ENCODE results near the gene BTBD17.

Gene BTBD17

DNA sequence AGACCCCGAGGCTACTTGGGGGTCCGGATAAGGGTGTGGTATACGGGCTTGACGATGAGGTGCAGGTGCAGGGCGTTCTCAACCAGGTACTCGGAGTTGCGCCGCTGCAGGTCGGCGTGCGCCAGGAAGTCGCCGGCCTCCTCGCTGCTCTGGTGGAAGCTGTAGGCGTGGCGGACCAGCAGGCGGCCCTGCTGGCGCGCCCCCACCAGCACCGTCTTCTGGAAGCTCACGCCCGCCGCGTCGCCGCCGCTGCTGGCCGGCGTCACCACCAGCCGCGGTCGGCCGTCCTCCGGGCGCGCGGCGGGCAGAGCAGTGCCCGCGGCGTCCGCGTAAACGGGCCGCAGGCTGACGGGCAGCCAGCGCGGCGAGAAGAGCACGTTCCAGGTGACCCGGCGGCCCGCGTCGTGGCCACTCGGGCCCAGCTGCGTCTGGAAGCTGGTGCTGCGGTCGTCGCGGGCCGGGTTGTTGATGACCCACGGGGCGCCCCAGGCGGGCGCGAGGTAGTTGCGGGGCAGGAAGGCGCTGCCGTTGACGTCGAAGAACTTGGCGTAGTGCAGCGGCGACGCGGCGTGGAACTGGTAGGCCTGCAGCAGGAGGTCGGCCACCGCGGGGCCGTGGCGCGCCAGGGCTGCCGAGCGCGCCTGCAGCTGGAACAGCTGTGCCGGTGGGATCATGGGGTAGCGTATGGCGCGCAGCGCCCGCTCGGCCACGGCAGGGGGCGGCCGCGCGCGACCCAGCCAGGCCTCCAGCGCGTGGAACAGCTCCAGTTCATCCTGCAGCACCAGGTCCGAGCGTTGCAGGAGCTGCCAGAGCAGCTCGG lies 4.8 kb downstream of the BTBD17 start:
- H3K27ac ChIP-seq (ENCODE audit: low read depth, low read length), result no peak overlapping the region
- WGBS, result 2% methylated on average over 105 of the region's 105 CpGs
- H3K27me3 ChIP-seq (ENCODE audit: insufficient read depth, low read length), result peaks cover 71% of the 10 kb centered on the region
- H3K36me3 ChIP-seq (ENCODE audit: insufficient read depth, low read length), result no peaks in the 10 kb centered on the region
- H3K9ac ChIP-seq (ENCODE audit: low read depth, low read length), result no peak overlapping the region
- no peaks in the 10 kb centered on the region for H3K9me3 ChIP-seq (ENCODE audit: insufficient read depth, low read depth, low read length)
- H3K4me1 ChIP-seq (ENCODE audit: insufficient read depth, low read length), result peaks cover 9% of the 10 kb centered on the region
- H3K4me3 ChIP-seq (ENCODE audit: low read length), result peak overlapping the region; percentile 51

DNA sequence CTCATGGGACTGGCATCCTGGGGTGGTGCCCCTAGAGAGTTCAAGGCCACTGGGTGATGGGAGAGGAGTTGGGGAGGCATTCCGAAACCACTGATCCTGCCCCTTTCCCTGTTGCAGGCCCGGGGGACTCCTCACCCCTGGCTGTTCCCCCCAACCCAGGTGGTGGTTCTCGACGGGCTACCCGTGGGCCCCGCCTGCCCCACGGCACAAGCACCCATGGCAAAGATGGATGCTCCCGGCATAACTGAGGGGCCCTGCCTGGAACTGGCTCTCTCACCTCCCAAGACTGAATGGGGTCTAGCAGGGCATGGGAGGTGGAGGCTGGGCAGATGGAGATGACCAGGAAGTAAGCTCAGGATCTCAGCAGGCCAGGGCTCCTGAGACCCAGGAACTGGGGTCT lies 6.6 kb downstream of the BTBD17 start:
- peaks cover 89% of the 10 kb centered on the region for H3K27me3 ChIP-seq (ENCODE audit: insufficient read depth, low read length)
- no peak overlapping the region for H3K9ac ChIP-seq (ENCODE audit: low read depth, low read length)
- H3K4me1 ChIP-seq (ENCODE audit: insufficient read depth, low read length), result no peaks in the 10 kb centered on the region
- H3K36me3 ChIP-seq (ENCODE audit: insufficient read depth, low read length), result no peaks in the 10 kb centered on the region
- H3K27ac ChIP-seq (ENCODE audit: low read depth, low read length), result no peak overlapping the region
- H3K4me3 ChIP-seq (ENCODE audit: low read length), result no peak overlapping the region
- 81% methylated on average over 8 of the region's 8 CpGs for WGBS
- H3K9me3 ChIP-seq (ENCODE audit: insufficient read depth, low read depth, low read length), result no peaks in the 10 kb centered on the region

DNA sequence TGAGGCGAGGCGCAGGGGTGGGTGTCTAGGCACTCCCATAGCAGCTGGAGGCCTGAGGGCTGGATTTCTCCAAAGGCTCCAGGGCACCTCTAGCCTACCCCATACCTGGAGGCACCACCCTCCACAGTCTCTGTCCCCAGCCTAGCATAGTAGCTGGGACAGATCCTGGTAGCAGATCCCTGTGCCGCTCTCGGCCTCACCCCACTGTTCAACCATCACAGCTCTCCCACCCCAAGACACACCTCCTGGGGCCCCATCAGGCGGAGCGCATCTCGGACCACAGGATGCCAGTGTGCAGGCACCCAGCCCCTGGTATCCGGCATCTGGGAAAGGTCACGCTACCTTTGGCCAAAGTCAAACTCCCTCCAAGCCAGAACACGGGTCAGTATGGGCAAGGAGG lies 7.1 kb downstream of the BTBD17 start:
- Histone ChIP-seq H3K9me3 (ENCODE audit: insufficient read depth, low read depth, low read length) (no peaks in the 10 kb centered on the region), H3K27me3 (ENCODE audit: insufficient read depth, low read length) (peaks cover 91% of the 10 kb centered on the region), H3K4me3 (ENCODE audit: low read length) (no peak overlapping the region), H3K36me3 (ENCODE audit: insufficient read depth, low read length) (no peaks in the 10 kb centered on the region), H3K9ac (ENCODE audit: low read depth, low read length) (no peak overlapping the region), H3K27ac (ENCODE audit: low read depth, low read length) (no peak overlapping the region), H3K4me1 (ENCODE audit: insufficient read depth, low read length) (no peaks in the 10 kb centered on the region)
- WGBS, result 90% methylated on average over 10 of the region's 10 CpGs

DNA sequence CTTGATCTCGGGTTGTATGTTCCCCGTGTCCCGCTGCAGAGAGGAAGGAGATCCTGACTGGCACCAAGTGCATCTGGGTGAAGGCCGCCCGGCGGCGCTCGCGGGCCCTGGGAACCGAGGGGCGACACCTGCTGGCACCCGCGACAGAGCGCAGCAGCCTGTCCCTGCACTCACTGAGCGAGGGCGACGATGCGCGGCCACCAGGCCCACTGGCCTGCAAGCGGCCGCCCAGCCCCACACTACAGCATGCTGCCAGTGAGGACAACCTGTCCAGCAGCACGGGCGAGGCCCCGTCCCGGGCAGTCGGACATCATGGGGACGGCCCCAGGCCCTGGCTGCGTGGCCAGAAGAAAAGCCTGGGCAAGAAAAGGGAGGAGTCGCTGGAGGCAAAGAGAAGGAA lies 7.5 kb downstream of the BTBD17 start:
- Histone ChIP-seq H3K27ac (ENCODE audit: low read depth, low read length) (no peak overlapping the region), H3K36me3 (ENCODE audit: insufficient read depth, low read length) (no peaks in the 10 kb centered on the region), H3K9me3 (ENCODE audit: insufficient read depth, low read depth, low read length) (no peaks in the 10 kb centered on the region), H3K4me3 (ENCODE audit: low read length) (no peak overlapping the region), H3K9ac (ENCODE audit: low read depth, low read length) (no peak overlapping the region), H3K27me3 (ENCODE audit: insufficient read depth, low read length) (peaks cover 91% of the 10 kb centered on the region), H3K4me1 (ENCODE audit: insufficient read depth, low read length) (no peaks in the 10 kb centered on the region)
- 13% methylated on average over 29 of the region's 29 CpGs for WGBS

DNA sequence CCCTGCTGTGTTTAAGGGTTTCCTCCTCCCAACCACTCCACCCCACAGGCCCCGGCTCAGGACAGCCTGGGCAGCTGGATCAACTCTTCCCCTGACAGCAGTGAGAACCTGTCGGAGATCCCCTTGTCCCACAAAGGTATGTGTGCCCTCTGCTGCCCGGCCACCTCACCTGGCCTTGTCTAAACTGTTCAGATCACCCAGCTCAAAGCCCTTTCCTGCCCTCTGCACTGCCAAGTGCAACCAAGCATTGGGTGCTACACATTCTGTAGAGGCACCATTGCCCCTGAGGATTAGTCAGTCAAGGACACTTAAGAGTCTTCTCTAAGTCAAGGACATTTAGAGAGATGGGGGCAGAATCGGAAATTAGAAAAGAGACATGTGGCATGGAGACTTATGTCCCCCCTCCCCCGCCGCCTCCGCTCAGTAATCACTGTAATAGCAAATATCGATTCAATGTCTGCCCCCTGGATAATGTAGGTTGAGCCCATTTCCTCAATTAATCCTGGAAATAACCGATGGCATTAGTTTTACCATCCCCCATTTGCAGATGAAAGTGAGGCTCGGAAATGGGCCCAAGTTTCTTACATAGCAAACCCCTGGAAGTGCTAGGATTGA lies 8.1 kb downstream of the BTBD17 start:
- Histone ChIP-seq H3K4me1 (ENCODE audit: insufficient read depth, low read length) (no peaks in the 10 kb centered on the region), H3K27me3 (ENCODE audit: insufficient read depth, low read length) (peaks cover 90% of the 10 kb centered on the region), H3K27ac (ENCODE audit: low read depth, low read length) (no peak overlapping the region), H3K9ac (ENCODE audit: low read depth, low read length) (no peak overlapping the region), H3K9me3 (ENCODE audit: insufficient read depth, low read depth, low read length) (no peaks in the 10 kb centered on the region), H3K36me3 (ENCODE audit: insufficient read depth, low read length) (no peaks in the 10 kb centered on the region), H3K4me3 (ENCODE audit: low read length) (no peak overlapping the region)
- WGBS, result 85% methylated on average over 10 of the region's 10 CpGs

DNA sequence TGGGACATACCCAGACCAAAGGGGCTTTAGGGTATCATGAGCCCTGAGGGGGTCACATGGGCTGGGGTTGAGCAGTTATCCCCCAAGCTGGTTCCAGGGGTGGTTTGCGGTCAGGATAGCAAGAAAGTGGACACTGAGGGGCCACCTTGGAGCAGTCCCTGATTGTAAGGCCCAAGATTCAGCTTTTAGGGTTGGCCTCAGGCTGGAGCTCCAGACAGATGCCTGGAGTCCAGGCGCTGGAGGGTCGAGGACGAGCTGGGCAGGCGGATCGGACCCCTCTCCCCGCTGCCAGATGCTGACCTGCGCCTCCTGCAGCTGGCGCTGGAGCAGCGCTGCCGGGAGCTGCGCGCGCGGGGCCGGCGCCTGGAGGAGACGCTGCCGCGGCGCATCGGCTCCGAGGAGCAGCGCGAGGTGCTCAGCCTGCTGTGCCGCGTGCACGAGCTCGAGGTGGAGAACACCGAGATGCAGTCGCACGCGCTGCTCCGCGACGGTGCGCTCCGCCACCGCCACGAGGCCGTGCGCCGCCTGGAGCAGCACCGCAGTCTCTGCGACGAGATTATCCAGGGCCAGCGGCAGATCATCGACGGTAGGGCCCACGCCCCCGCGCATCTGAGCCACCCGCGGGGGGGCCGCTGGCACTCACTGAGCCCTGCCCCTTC lies 10.0 kb downstream of the BTBD17 start:
- peaks cover 75% of the 10 kb centered on the region for H3K27me3 ChIP-seq (ENCODE audit: insufficient read depth, low read length)
- H3K9ac ChIP-seq (ENCODE audit: low read depth, low read length), result no peak overlapping the region
- no peaks in the 10 kb centered on the region for H3K4me1 ChIP-seq (ENCODE audit: insufficient read depth, low read length)
- no peak overlapping the region for H3K27ac ChIP-seq (ENCODE audit: low read depth, low read length)
- H3K9me3 ChIP-seq (ENCODE audit: insufficient read depth, low read depth, low read length), result no peaks in the 10 kb centered on the region
- H3K36me3 ChIP-seq (ENCODE audit: insufficient read depth, low read length), result no peaks in the 10 kb centered on the region
- peak overlapping the region; percentile 40 for H3K4me3 ChIP-seq (ENCODE audit: low read length)
- 6% methylated on average over 55 of the region's 55 CpGs for WGBS

DNA sequence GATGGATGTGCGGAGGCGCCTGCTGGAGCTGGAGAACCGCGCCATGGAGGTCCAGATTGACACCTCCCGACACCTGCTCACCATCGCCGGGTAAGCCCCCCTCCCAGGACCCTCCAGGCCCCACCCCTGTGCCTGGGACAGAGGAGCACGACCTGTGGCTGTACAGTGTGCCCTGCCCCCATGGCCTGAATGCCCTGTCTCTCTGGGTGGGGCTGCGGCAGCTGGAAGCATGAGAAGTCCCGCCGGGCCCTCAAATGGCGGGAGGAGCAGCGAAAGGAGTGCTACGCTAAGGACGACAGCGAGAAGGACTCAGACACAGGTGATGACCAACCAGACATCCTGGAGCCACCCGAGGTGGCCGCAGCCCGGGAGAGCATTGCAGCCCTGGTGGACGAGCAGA lies 11.2 kb downstream of the BTBD17 start:
- H3K27me3 ChIP-seq (ENCODE audit: insufficient read depth, low read length), result peaks cover 64% of the 10 kb centered on the region
- H3K9ac ChIP-seq (ENCODE audit: low read depth, low read length), result no peak overlapping the region
- WGBS, result 83% methylated on average over 20 of the region's 20 CpGs
- H3K4me1 ChIP-seq (ENCODE audit: insufficient read depth, low read length), result no peaks in the 10 kb centered on the region
- H3K4me3 ChIP-seq (ENCODE audit: low read length), result no peak overlapping the region
- no peak overlapping the region for H3K27ac ChIP-seq (ENCODE audit: low read depth, low read length)
- H3K36me3 ChIP-seq (ENCODE audit: insufficient read depth, low read length), result no peaks in the 10 kb centered on the region
- no peaks in the 10 kb centered on the region for H3K9me3 ChIP-seq (ENCODE audit: insufficient read depth, low read depth, low read length)

DNA sequence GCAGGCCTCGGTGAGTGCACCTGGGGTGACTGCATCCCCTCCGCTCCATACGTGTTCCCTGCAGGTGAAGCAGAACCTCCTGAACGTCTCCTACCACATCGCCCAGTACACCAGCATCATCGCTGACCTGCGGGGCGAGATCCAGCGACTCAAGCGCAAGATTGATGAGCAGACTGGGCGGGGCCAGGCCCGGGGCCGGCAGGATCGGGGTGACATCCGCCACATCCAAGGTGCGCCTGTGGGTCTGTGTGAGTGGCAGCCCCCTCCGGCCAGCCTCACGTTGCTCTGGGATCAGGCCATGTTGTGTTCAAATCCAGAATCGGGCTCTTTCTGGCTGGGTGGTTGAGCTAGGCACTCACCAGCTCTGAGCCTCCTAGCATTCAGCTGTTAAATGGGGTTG lies 12.5 kb downstream of the BTBD17 start:
- 91% methylated on average over 19 of the region's 19 CpGs for WGBS

DNA sequence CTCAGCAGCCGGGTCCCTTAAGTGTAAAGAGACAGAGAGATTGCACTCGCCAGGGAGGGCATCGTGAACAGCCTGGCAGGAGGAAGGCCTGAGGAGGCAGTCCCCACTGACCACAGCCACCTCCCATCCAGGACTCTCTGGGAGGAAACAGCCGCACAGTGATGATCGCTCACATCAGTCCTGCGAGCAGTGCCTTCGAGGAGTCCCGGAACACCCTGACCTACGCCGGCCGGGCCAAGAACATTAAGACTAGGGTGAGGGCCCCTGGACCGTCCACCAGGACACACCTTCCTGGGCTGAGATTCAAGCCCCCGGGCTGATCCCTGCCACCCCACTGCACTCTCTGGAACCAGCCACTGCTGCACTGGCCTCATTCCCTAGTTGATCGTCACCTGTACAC lies 14.0 kb downstream of the BTBD17 start:
- H3K9me3 ChIP-seq (ENCODE audit: insufficient read depth, low read depth, low read length), result no peaks in the 10 kb centered on the region
- no peak overlapping the region for H3K4me3 ChIP-seq (ENCODE audit: low read length)
- H3K27ac ChIP-seq (ENCODE audit: low read depth, low read length), result no peak overlapping the region
- H3K36me3 ChIP-seq (ENCODE audit: insufficient read depth, low read length), result no peaks in the 10 kb centered on the region
- no peaks in the 10 kb centered on the region for H3K4me1 ChIP-seq (ENCODE audit: insufficient read depth, low read length)
- H3K27me3 ChIP-seq (ENCODE audit: insufficient read depth, low read length), result peaks cover 37% of the 10 kb centered on the region
- 95% methylated on average over 14 of the region's 14 CpGs for WGBS
- H3K9ac ChIP-seq (ENCODE audit: low read depth, low read length), result no peak overlapping the region

More for the DNA sequence above, 12.5 kb downstream of the BTBD17 start:
- Histone ChIP-seq H3K9ac (ENCODE audit: low read depth, low read length) (no peak overlapping the region), H3K27ac (ENCODE audit: low read depth, low read length) (no peak overlapping the region), H3K4me1 (ENCODE audit: insufficient read depth, low read length) (no peaks in the 10 kb centered on the region), H3K36me3 (ENCODE audit: insufficient read depth, low read length) (no peaks in the 10 kb centered on the region), H3K9me3 (ENCODE audit: insufficient read depth, low read depth, low read length) (no peaks in the 10 kb centered on the region), H3K4me3 (ENCODE audit: low read length) (no peak overlapping the region), H3K27me3 (ENCODE audit: insufficient read depth, low read length) (peaks cover 52% of the 10 kb centered on the region)

DNA sequence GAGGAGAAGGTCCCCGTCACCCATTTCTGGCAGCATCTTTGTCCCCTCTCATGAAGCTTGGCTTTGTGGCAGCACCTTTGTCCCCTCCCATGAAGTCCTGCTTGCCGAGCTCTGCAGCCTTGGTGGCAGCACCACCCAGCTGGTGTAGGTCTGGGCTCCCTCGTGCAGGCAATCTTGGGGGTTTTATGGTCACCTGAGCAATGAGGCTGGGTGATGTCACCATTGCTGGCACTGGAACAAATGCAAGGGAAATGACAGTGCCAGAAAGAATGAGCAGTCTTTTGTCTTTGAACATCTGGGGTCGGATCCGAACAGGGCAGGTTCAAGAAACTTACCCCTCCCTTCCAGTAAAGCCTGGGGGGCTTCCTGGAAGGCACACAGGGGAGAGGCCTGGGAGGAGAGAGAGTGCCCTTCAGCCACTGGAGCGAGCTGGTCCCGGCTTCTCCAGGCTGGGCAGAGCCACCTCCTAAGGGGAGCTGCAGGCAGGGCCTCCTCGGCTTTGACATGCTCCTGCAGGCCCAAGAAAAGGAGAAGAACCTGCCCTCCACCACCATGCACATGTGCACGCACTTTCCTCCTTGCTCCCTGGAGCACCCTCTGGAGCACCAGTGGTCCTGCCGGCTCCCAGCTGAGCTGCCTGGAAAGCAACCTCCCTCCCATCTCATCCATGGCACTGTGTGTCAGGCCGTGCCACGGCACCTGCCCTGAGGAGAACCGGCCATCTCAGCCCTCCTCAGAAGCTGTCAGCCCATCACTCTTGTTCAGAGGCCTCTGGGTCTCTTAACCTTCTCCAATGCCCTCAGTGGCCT lies 16.0 kb downstream of the BTBD17 start:
- 82% methylated on average over 13 of the region's 13 CpGs for WGBS
- Histone ChIP-seq H3K27me3 (ENCODE audit: insufficient read depth, low read length) (peaks cover 17% of the 10 kb centered on the region), H3K27ac (ENCODE audit: low read depth, low read length) (no peak overlapping the region), H3K9me3 (ENCODE audit: insufficient read depth, low read depth, low read length) (no peaks in the 10 kb centered on the region), H3K36me3 (ENCODE audit: insufficient read depth, low read length) (no peaks in the 10 kb centered on the region), H3K9ac (ENCODE audit: low read depth, low read length) (no peak overlapping the region), H3K4me3 (ENCODE audit: low read length) (no peak overlapping the region), H3K4me1 (ENCODE audit: insufficient read depth, low read length) (no peaks in the 10 kb centered on the region)

DNA sequence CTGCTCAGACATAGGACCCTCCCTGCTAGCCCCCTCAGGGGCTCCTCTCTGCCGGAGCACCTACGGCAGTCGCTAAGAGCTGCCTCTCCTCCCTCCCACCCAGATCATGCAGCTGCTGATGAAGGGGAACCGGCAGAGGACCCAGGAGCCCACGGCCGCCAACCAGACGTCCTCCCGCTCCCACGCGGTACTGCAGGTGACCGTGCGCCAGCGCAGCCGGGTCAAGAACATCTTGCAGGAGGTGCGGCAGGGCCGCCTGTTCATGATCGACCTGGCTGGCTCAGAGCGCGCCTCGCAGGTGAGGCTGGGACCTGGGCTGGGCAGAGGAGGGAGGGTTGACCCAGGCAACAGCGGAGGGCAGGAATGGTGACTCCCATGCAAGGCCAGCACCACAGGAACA lies 17.0 kb downstream of the BTBD17 start:
- Histone ChIP-seq H3K4me3 (ENCODE audit: low read length) (no peak overlapping the region), H3K4me1 (ENCODE audit: insufficient read depth, low read length) (no peaks in the 10 kb centered on the region), H3K9ac (ENCODE audit: low read depth, low read length) (no peak overlapping the region), H3K27ac (ENCODE audit: low read depth, low read length) (no peak overlapping the region), H3K27me3 (ENCODE audit: insufficient read depth, low read length) (peaks cover 10% of the 10 kb centered on the region), H3K36me3 (ENCODE audit: insufficient read depth, low read length) (no peaks in the 10 kb centered on the region), H3K9me3 (ENCODE audit: insufficient read depth, low read depth, low read length) (no peaks in the 10 kb centered on the region)
- 91% methylated on average over 21 of the region's 21 CpGs for WGBS

All from HUES64 (cell line).